22Rv1 (cell line): ENCODE measurements around the gene PHLPP2.

ENCODE experiments used
- CTCF ChIP-seq: fragments of 450-650 bp; IDR thresholded peaks from 2 replicates; pipeline ENCODE4 v1.5.1; 2017; ENCODE audit warnings: mild to moderate bottlenecking
- ZFX ChIP-seq: fragments of 450-650 bp; IDR thresholded peaks from 2 replicates; pipeline ENCODE4 v1.6.1; 2017; ENCODE audit warnings: antibody characterized with exemption, borderline replicate concordance

GRCh38 chr16:71648162-71648561 lies 76.3 kb downstream of the PHLPP2 start:
- no peak for TF ChIP-seq CTCF
- TF ChIP-seq ZFX, result no peak
